HepG2 (cell line): ENCODE measurements around the gene CSHL1. TPM values are rescaled to one million over a fixed set of nuclear protein-coding genes. Genes with fewer than 3 reads are reported as not detected.

Experiments
- ARNTL ChIP-seq: sonication (generic); formaldehyde crosslinking; IDR thresholded peaks from 2 replicates; pipeline ENCODE4 v1.4.0; 2020; ENCODE audit warnings: mild to moderate bottlenecking, missing genetic modification reagents
- ETS1 ChIP-seq: sonication (generic); formaldehyde crosslinking; IDR thresholded peaks from 2 replicates; pipeline ENCODE4 v1.4.0; 2020; ENCODE audit warnings: missing genetic modification reagents
- FOXK1 ChIP-seq: sonication (generic); formaldehyde crosslinking; IDR thresholded peaks from 2 replicates; pipeline ENCODE4 v1.4.0; 2020; ENCODE audit warnings: low read depth, missing genetic modification reagents, borderline replicate concordance
- GTF3A ChIP-seq: sonication (generic); formaldehyde crosslinking; conservative IDR thresholded peaks from 2 replicates; pipeline ENCODE4 v1.4.0; 2020; ENCODE audit warnings: mild to moderate bottlenecking, missing genetic modification reagents
- KDM1A ChIP-seq: IDR thresholded peaks from 2 replicates; pipeline ENCODE4 v1.6.1; 2016; ENCODE audit warnings: missing compliant biosample characterization
- MIER2 ChIP-seq: IDR thresholded peaks from 2 replicates; pipeline ENCODE4 v1.6.1; 2016; ENCODE audit warnings: missing biosample characterization, missing genetic modification reagents
- PAXIP1 ChIP-seq: sonication (generic); formaldehyde crosslinking; conservative IDR thresholded peaks from 2 replicates; pipeline ENCODE4 v1.4.0; 2020; ENCODE audit warnings: mild to moderate bottlenecking, missing genetic modification reagents, moderate library complexity
- PTBP1 ChIP-seq: fragments of 200-400 bp; formaldehyde crosslinking; IDR thresholded peaks from 2 replicates; pipeline ENCODE4 v1.6.1; 2018; ENCODE audit warnings: low read length, low read depth; ENCODE audit not compliant: poor library complexity, severe bottlenecking
- RXRA ChIP-seq: sonication (generic); formaldehyde crosslinking; IDR thresholded peaks from 2 replicates; pipeline ENCODE4 v1.5.1; 2020; ENCODE audit warnings: missing genetic modification reagents
- SOX5 ChIP-seq: IDR thresholded peaks from 2 replicates; pipeline ENCODE4 v1.6.1; 2016; ENCODE audit warnings: borderline replicate concordance
- TFDP1 ChIP-seq: IDR thresholded peaks from 2 replicates; pipeline ENCODE4 v1.6.1; 2016; ENCODE audit warnings: missing compliant biosample characterization, missing genetic modification reagents, borderline replicate concordance
- ZBTB21 ChIP-seq: sonication (generic); formaldehyde crosslinking; IDR thresholded peaks from 2 replicates; pipeline ENCODE4 v1.4.0; 2020; ENCODE audit warnings: missing genetic modification reagents
- ZNF501 ChIP-seq: sonication (generic); formaldehyde crosslinking; IDR thresholded peaks from 2 replicates; pipeline ENCODE4 v1.5.1; 2020; ENCODE audit warnings: mild to moderate bottlenecking, moderate library complexity, missing genetic modification reagents
- ZNF556 ChIP-seq: sonication (generic); formaldehyde crosslinking; IDR thresholded peaks from 2 replicates; pipeline ENCODE4 v1.4.0; 2020; ENCODE audit warnings: mild to moderate bottlenecking, missing genetic modification reagents, borderline replicate concordance
- ZNF616 ChIP-seq: sonication (generic); formaldehyde crosslinking; IDR thresholded peaks from 2 replicates; pipeline ENCODE4 v1.5.0; 2020; ENCODE audit warnings: low read depth, mild to moderate bottlenecking, missing genetic modification reagents
- ZNF776 ChIP-seq: sonication (generic); formaldehyde crosslinking; IDR thresholded peaks from 2 replicates; pipeline ENCODE4 v1.4.0; 2020; ENCODE audit warnings: mild to moderate bottlenecking, missing genetic modification reagents
- ZNF792 ChIP-seq: IDR thresholded peaks from 2 replicates; pipeline ENCODE4 v1.6.1; 2016
- polyA plus RNA-seq, 8 experiments: library from polyadenylated mRNA; depleted of rRNA in 3 of 8; stranded (reverse) in 7 of 8; unstranded in 1 of 8; fragments of >200 nt; fragmentation: Illumina TruSeq in 4 of 8; extraction: Trizol in 4 of 8; gene quantifications; 2 replicates each; pipeline versions ENCODE4 v1.2.1 to v1.2.3, GENCODE V29; 2011 to 2016; ENCODE audit warnings: low read depth in 4 of 8, missing spikeins in 1 of 8, mixed read lengths in 1 of 8; ENCODE audit not compliant: insufficient read depth in 1 of 8
- total RNA-seq, 5 experiments: library from RNA; depleted of rRNA; stranded (reverse); fragments of >200 nt; fragmentation: Illumina TruSeq; extraction: Trizol; gene quantifications; 2 replicates each; pipeline ENCODE4 v1.2.3, GENCODE V29; 2016; ENCODE audit warnings: low read depth in 1 of 5
- TF ChIP-seq, protein P1 (sequence below): sonication (generic); formaldehyde crosslinking; IDR thresholded peaks from 2 replicates; pipeline ENCODE4 v1.8.0; 2022; ENCODE audit warnings: mild to moderate bottlenecking, missing genetic modification reagents; ENCODE audit not compliant: insufficient replicate concordance
- TF ChIP-seq, protein P2 (sequence below): sonication (generic); formaldehyde crosslinking; IDR thresholded peaks from 2 replicates; pipeline ENCODE4 v1.4.0; 2020; ENCODE audit warnings: missing genetic modification reagents, low read depth, mild to moderate bottlenecking, borderline replicate concordance
- TF ChIP-seq, protein P3 (sequence below): sonication (generic); formaldehyde crosslinking; IDR thresholded peaks from 2 replicates; pipeline ENCODE4 v1.8.1; 2023; ENCODE audit warnings: missing genetic modification reagents, mild to moderate bottlenecking, borderline replicate concordance

The CSHL1 gene
- total and polyA plus RNA-seq, 2 of the 13 experiments (the other 11 are each of a cell fraction or from before 2014, with no cell fraction given) = not detected

DNA sequence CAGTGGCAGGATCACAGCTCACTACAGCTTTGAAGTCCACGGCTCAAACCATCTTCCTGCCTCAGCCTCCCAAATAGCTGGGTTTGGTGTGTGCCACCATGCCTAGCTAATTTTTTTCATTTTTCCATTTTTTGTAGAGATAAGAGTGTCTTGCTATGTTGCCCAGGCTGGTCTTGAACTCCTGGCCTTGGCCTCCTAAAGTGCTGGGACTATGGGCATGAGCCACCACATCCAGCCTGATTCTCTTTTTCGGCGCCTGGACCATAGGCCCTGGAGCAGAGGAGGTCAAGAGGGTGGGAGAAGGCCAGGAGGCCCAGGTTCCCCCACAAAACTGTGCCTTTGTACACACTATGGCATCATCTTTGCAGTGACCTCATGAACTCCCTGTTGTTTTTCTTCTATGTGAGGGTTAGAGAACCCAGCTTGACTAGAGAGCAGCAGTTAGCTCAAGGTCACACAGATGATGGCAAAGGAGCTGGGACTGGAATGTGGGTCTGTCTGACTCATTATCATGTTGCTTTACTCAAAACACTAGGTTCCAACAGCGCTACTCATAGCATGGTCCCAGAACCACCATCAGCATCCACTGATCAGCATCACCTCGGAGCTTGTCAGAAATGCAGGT is 45.4 kb upstream of the CSHL1 start (continued):
- TF ChIP-seq, protein P1, sequence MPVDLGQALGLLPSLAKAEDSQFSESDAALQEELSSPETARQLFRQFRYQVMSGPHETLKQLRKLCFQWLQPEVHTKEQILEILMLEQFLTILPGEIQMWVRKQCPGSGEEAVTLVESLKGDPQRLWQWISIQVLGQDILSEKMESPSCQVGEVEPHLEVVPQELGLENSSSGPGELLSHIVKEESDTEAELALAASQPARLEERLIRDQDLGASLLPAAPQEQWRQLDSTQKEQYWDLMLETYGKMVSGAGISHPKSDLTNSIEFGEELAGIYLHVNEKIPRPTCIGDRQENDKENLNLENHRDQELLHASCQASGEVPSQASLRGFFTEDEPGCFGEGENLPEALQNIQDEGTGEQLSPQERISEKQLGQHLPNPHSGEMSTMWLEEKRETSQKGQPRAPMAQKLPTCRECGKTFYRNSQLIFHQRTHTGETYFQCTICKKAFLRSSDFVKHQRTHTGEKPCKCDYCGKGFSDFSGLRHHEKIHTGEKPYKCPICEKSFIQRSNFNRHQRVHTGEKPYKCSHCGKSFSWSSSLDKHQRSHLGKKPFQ = no peak
- TF ChIP-seq TFDP1 (no peak), KDM1A (CRISPR knock-in tag) (peak; percentile 71; the same call in 1 of the 2 replicates), ARNTL (CRISPR knock-in tag) (no peak), ZNF556 (no peak), RXRA (CRISPR knock-in tag) (peak; percentile 74; the same call in 1 of the 2 replicates), ZNF776 (no peak), ZBTB21 (CRISPR knock-in tag) (peak; percentile 76), ZNF501 (CRISPR knock-in tag) (peak; percentile 62; the same call in 1 of the 2 replicates), ZNF792 (no peak), ZNF616 (CRISPR knock-in tag) (no peak), GTF3A (no peak), PTBP1 (no peak), PAXIP1 (CRISPR knock-in tag) (peak; percentile 50; the same call in 1 of the 2 replicates), FOXK1 (peak; percentile 84), MIER2 (CRISPR knock-in tag) (peak; percentile 37; the same call in 1 of the 2 replicates), ETS1 (CRISPR knock-in tag) (no peak), SOX5 (CRISPR knock-in tag) (peak; percentile 70; the same call in 1 of the 2 replicates)
- TF ChIP-seq, protein P2, sequence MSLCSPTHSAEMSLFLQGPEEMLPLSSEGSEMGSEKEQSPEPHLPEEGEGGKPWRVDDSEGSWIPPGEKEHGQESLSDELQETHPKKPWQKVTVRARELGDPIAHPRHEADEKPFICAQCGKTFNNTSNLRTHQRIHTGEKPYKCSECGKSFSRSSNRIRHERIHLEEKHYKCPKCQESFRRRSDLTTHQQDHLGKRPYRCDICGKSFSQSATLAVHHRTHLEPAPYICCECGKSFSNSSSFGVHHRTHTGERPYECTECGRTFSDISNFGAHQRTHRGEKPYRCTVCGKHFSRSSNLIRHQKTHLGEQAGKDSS (CRISPR knock-in tag) = no peak
- TF ChIP-seq, protein P3, sequence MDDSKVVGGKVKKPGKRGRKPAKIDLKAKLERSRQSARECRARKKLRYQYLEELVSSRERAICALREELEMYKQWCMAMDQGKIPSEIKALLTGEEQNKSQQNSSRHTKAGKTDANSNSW (CRISPR knock-in tag) = no peak
